GM19351 (cell line): Measurements from ENCODE around the gene PI4KB.
"Not testable (repeated sequence)": the region's sequence is repeated elsewhere in the genome, so short reads cannot be mapped to it uniquely, and the experiment has no call there.

Source experiments
- ATAC-seq: cut with Tn5 transposase; IDR thresholded peaks from one replicate; pipeline ENCODE4 v1.9.1; 2021; ENCODE audit warnings: mild to moderate bottlenecking, moderate library complexity; ENCODE audit not compliant: unreplicated experiment

Gene PI4KB

GRCh38 chr1:151281969-151282882 lies 45.0 kb downstream of the PI4KB start, which contains the start of gene ZNF687:
TSS of gene ZNF687 (plus strand) at chr1:151282299. CDS start at chr1:151286292, 3,993 bp downstream.
- peak; percentile 87 for ATAC-seq

GRCh38 chr1:151281225-151281968 lies 45.8 kb downstream of the PI4KB start:
- ATAC-seq = peak; percentile 31

- ATAC-seq = no peak
These were observed 50.0 kb downstream of the PI4KB start for GRCh38 chr1:151277249-151277648.

- not testable (repeated sequence) for ATAC-seq
These were observed 51.9 kb downstream of the PI4KB start for GRCh38 chr1:151275341-151275740.

GRCh38 chr1:151273924-151274466 lies 53.2 kb downstream of the PI4KB start:
- ATAC-seq = no peak

GRCh38 chr1:151267760-151268159 lies 59.5 kb downstream of the PI4KB start:
- ATAC-seq = no peak

GRCh38 chr1:151266821-151267220 lies 60.4 kb downstream of the PI4KB start:
- ATAC-seq = no peak

- ATAC-seq = no peak
These were observed 60.9 kb downstream of the PI4KB start for GRCh38 chr1:151266315-151266714.

- no peak for ATAC-seq
These were observed 61.6 kb downstream of the PI4KB start for GRCh38 chr1:151265446-151266236.

- no peak for ATAC-seq
These were observed 67.9 kb downstream of the PI4KB start for GRCh38 chr1:151259351-151259750.

- no peak for ATAC-seq
These were observed 71.8 kb downstream of the PI4KB start for GRCh38 chr1:151255381-151255780.

GRCh38 chr1:151254217-151255213 lies 72.7 kb downstream of the PI4KB start, which contains the start of gene PSMD4:
TSS of gene PSMD4 (plus strand) at chr1:151254734. CDS start at chr1:151254783, 49 bp downstream.
- peak; percentile 90 for ATAC-seq

GRCh38 chr1:151251656-151252470 lies 75.4 kb downstream of the PI4KB start:
- ATAC-seq = no peak

- no peak for ATAC-seq
These were observed 80.4 kb downstream of the PI4KB start for GRCh38 chr1:151246786-151247185.

- no peak for ATAC-seq
These were observed 83.5 kb downstream of the PI4KB start for GRCh38 chr1:151243683-151244216.

GRCh38 chr1:151242442-151242841 lies 84.8 kb downstream of the PI4KB start:
- no peak for ATAC-seq
